ENCODE data around the gene SQSTM1.

DNA sequence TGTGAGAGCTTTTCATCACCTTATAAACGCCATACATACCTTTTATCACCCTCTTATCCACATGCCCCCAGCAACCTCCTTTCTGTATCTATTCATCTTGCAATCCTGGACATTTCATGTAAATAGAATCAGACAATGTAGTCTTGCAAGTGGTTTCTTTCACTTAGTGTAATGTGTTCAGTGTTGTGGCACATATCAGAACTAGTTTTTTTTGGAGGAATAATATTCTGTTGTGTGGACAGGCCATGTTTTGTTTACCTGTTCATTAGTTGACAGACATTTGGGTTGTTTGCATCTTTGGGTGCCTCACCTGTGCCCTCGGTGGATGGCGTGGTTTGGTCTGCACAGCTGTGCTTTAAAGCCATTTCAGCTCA, 1.3 kb downstream of the SQSTM1 start:
- TF ChIP-seq, protein P1, sequence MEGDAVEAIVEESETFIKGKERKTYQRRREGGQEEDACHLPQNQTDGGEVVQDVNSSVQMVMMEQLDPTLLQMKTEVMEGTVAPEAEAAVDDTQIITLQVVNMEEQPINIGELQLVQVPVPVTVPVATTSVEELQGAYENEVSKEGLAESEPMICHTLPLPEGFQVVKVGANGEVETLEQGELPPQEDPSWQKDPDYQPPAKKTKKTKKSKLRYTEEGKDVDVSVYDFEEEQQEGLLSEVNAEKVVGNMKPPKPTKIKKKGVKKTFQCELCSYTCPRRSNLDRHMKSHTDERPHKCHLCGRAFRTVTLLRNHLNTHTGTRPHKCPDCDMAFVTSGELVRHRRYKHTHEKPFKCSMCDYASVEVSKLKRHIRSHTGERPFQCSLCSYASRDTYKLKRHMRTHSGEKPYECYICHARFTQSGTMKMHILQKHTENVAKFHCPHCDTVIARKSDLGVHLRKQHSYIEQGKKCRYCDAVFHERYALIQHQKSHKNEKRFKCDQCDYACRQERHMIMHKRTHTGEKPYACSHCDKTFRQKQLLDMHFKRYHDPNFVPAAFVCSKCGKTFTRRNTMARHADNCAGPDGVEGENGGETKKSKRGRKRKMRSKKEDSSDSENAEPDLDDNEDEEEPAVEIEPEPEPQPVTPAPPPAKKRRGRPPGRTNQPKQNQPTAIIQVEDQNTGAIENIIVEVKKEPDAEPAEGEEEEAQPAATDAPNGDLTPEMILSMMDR (IDR thresholded peaks at IDR 0.05) = no peak
- no peak for TF ChIP-seq POLR2A (IDR thresholded peaks at IDR 0.05)

Data from esophagus squamous epithelium (tissue), 4 donors.